Breast epithelium (tissue), 3 donors: ENCODE results near the gene CTCF.

Source experiments
- POLR2AphosphoS5 ChIP-seq, 3 donors: sonication (generic); formaldehyde crosslinking; IDR thresholded peaks; one replicate each; pipeline ENCODE4 v1.6.1; 2017; ENCODE audit warnings: antibody characterized with exemption in 3 of 3
- TF ChIP-seq, protein P1 (sequence below), 3 donors: fragments of 450-650 bp; IDR thresholded peaks; one replicate each; pipeline ENCODE4 v1.5.1; 2016 to 2017; ENCODE audit warnings: antibody characterized with exemption in 3 of 3, mild to moderate bottlenecking in 3 of 3, moderate library complexity in 3 of 3

DNA sequence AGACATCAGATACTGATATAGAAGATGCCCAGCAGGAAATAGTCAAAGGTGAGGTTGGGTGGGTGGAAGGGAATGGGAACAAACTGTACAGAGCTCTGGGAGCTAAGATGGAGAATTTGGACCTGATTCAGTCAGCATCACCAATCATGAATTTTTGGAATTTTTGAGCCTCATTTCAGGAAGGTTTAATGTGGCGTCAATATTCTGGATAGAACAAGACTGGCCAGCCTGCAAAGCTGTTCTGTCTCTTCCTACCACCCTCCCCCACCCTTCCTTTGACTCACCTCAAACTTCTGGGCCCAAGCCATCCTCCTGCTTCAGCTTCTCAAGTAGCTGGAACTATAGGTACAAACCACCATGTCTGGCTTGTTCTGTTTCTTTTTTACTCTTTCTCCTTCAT, 32.6 kb downstream of the CTCF start:
- no peak for TF ChIP-seq POLR2AphosphoS5 (IDR thresholded peaks at IDR 0.05)
- TF ChIP-seq, protein P1, sequence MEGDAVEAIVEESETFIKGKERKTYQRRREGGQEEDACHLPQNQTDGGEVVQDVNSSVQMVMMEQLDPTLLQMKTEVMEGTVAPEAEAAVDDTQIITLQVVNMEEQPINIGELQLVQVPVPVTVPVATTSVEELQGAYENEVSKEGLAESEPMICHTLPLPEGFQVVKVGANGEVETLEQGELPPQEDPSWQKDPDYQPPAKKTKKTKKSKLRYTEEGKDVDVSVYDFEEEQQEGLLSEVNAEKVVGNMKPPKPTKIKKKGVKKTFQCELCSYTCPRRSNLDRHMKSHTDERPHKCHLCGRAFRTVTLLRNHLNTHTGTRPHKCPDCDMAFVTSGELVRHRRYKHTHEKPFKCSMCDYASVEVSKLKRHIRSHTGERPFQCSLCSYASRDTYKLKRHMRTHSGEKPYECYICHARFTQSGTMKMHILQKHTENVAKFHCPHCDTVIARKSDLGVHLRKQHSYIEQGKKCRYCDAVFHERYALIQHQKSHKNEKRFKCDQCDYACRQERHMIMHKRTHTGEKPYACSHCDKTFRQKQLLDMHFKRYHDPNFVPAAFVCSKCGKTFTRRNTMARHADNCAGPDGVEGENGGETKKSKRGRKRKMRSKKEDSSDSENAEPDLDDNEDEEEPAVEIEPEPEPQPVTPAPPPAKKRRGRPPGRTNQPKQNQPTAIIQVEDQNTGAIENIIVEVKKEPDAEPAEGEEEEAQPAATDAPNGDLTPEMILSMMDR (IDR thresholded peaks at IDR 0.05), result no peak
